Activated CD4-positive, alpha-beta T cell treated with anti-CD3 and anti-CD28 coated beads, Interleukin-10, Interleukin-2, amounts not matched to agents 100 ng/mL and 50 ng/mL, durations not matched to agents 16 hours and 8 hours (primary cell): Measurements from ENCODE around the gene CDHR5.
"Not testable (repeated sequence)": the region's sequence is repeated elsewhere in the genome, so short reads cannot be mapped to it uniquely, and the experiment has no call there.

Experiments used
- DNase-seq: peaks from one replicate; pipeline ENCODE4 v3.0.0-alpha.2; 2020

Gene CDHR5

DNA sequence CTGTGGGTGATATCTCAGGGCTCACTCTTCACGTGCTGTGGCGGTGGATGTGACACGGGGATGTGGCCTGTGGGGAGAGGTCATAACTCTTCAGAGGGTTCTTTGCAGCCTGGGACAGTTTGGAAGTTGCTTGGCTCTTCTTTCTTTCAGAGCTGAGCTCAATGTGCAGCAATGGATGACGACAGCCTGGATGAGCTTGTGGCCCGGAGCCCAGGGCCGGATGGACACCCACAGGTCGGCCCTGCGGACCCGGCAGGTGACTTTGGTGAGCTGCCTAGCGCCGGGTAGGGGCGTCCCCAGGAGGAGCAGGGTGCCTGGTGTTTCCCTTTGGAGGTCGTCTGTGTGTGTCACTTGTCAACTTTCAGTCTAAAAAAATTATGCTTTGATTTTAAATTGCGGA, 43.4 kb downstream of the CDHR5 start:
- DNase-seq: no peak

DNA sequence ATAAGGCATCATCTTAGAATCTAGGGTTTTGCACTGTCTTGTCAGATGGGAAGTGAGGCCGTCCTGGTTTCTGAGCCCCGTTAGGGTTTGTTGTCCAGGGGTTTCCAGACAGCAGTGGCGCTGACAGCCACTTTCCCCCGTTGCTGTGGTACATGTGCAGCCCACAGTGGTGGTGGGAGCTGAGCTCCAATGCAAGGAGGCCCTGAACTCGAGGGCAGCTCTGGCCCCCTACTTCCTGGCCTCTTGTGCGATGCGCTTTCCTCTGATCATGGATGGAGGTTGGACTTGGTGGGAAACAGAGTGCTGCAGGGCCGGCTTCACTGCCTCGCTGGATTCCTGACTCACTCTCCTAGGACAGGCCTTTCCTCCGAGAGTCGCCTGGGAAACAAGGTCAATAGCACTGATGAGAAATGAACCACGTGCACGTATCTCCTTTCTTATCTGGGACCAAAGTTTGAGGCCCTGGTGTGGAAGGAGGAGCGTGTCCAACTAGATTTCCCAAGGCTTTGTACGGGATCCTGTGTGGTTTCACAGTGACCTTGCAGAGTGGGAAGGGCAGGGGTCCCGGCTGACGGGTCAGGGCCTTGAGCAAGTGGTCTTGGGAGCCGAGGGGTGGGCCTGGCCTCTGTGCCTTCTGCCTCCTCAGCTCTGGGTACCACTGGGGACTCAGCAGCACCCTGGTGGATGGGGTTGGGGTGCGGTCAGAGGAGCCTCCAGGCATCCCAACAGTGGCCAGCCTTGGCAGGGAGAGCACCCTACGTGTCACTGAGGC, 44.7 kb downstream of the CDHR5 start:
- no peak for DNase-seq

DNA sequence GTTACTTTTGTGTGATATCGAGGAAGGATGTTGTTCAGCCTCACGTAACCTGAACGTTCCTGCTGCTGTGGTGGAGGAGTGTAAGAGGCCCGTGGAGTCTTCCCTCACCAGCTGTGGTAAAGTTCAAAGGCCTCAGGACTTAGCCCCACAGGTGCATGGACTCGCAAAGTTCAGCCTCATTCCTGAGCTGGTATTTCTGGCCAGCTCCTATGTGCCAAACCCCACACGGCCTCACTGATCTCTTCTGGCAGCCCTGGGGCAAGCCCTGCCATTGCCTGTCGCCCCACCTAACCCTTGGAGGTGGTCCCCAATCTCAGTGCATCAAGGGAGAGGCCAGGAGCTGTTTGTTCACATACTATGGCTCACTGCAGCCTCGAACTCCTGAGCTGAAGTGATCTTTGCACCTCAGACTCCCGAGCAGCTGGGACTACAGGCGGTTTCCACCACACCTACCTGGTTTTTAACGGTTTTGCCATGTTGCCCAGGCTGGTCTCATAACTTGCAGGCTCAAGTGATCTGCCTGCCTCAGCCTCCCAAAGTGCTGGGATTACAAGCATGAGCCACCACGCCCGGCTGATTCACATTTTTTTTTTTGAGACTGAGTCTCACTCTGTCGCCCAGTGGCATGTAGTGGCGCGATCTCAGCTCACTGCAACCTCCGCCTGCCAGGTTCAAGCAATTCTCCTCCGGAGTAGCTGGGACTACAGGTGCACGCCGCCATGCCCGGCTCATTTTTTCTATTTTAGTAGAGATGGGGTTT, 46.3 kb downstream of the CDHR5 start:
- no peak for DNase-seq

DNA sequence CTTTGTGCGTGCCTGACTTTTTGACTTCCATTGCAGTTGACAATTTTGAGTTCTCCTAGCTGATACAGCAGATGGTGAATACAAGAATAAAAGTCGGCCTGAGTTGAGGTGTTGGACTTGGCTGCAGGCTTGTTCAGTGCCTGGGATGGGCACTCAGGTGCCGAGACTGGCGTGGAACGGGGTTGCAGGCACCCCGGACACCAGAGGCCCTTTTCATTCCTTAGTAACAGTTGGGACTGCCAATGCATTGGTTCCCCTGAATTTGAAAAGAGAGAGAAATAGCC, 47.2 kb downstream of the CDHR5 start:
- no peak for DNase-seq

DNA sequence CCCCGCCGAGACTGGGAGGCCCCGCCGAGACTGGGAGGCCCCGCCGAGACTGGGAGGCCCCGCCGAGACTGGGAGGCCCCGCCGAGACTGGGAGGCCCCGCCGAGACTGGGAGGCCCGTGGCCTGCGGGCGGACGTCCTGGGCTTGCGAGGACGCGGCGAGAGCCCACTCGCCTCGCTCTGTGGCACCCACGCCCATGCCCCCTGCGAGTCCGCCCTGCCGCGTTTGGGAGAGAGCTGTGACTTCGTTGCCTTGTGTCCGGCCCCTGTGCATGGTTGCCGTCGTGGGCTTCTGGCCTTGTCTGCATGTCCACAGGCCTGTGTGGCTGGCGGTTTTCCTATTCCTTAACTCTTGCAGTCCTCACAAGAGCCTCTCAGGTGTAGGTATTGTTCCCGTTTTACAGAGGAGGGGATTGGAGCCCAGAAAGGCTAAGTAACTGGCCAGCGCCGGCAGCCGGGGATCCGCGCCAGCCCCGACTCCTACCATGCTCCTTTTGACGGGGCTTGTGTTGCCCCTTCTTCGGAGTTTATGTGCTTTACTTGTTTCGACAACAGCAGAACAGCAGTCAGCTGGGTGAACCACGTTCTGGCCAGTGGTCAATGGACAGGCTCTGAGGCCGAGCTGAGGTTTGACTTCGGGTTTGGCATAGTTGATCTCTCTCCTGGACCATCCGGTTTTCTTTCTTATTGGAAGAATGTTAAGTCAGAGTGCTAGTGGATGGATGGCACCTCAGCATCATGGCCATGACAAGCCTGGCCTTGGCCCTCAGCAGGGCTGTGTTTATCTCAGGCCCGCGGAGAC, 47.7 kb downstream of the CDHR5 start:
- no peak for DNase-seq

DNA sequence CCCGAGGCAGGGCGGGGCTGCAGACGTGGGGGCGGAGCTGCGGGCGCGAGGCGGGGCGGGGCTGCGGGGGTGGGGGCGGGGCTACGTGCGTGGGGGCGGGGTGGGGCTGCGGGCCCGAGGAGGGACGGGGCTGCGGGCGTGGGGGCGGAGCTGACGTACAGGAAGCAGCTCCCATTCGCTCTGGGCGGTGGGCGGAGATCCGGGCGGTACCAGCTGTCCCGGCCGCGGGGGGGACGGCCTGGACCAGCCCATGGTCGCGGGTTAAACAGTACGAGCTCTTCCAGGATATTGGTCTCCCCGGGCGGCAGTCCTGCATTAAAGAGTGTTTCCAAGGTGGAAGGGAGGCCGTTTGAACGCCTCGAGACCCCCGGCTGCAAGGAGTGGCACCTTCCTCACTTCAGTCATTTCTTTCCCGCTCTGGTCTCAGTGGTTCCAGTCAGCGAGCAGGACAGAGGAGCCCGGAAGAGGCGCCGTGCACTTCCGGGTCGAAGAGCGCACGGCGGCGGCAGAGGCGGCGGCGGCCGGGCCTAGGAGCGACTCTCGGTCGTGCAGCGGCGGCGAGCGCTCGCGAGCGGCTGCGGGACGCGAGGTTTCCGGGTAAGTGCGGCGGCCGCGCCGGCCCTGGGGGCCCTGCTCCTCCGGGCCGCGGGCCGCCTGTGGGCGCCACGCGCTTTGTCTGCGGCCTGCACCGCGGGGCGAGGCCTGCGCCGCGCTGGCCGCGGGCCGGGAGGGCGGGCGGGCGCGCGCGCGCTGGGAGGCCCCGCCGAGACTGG, 48.6 kb downstream of the CDHR5 start, which contains the start of gene PHRF1:
Gene PHRF1 (plus strand): TSS at position 475 of the 773 bp plus-strand sequence. CDS start 5,043 bp downstream, outside the sequence.
- peak; percentile 95 for DNase-seq

DNA sequence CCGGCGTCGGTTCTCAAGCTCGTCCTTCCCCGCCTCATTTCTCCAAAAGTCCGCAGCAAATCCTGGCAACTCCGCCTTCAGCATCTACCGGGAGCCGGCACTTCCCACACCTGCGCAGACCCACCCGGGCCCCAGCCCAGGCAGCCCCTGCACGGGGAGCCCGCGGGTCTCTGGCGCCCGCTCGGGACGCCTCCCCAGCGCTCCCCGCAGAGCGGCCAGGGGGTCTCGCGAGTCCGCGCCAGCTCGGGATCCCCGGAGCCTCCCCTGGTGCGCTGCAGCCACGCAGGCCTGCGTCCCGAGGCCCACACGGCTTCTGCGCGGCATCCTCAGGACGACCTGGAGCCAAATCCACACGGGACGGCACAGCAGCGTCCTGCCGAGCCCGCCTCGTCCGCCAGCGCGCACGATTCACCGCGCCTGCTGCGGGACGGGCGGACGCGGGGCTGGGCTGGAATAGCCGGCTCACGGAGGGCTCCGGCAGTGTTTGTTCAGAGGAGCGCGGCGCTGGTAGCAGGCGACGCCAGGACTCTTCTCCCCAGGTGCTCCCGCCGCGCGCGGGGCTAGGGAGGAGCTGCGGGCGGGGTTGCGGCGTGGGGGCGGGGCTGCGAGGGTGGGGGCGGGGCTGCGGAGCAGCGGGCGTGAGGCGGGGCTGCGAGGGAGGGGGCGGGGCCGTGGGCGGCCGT, 49.3 kb downstream of the CDHR5 start:
- DNase-seq: no peak

DNA sequence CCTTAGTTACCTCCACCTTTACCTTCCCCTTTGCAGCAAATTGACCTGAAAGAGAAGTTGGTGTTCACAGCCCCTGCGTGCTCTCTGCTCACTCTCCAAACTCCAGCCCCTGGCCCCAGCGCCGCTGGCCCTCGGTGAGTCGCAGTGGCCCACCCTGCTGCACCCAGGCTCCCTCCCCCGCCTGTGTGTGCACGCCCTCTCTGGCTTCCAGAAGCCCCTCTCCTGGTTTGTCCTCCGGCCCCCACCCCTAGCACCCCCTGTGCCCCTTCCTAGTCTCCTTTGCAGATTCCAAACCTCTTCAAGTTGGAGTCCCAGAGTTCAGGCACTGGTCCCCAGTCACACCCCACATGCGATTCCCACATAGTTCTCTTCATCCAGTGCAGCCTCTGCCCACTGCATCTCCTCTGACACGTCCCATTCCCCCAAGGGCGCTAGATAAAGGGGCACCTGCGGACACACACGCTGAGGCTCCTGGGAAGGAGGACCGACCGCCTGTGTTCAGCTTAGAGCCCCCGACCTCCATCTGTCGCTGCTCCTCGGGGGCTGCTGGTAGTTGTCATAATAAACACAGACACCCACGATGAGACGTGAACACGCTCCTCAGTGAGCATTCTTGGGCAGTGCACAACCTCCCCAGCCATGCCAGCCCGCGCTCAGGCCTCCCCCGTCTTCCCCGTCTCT, 50.0 kb downstream of the CDHR5 start:
- DNase-seq: no peak

DNA sequence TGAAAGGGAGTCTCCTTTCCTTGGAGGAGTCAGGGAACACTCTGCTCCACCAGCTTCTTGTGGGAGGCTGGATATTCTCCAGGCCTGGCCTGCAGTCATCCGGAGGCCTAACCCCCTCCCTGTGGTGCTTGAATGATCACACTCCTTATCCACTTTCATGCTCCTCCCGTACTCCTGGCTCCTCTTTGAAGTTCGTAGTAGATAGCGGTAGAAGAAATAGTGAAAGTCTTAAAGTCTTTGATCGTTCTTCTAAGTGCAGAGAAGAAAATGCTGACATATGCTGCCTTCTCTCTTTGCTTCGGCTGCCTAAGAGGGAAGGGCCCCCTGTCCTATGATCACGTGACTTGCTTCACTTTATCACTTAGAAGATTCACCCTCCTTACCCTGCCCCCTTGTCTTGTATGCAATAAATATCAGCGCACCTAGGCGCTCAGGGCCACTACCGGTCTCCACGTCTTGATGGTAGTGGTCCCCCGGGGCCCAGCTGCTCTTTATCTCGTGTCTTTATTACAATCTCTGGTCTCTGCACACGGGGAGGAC, 50.7 kb downstream of the CDHR5 start:
- DNase-seq: not testable (repeated sequence)

DNA sequence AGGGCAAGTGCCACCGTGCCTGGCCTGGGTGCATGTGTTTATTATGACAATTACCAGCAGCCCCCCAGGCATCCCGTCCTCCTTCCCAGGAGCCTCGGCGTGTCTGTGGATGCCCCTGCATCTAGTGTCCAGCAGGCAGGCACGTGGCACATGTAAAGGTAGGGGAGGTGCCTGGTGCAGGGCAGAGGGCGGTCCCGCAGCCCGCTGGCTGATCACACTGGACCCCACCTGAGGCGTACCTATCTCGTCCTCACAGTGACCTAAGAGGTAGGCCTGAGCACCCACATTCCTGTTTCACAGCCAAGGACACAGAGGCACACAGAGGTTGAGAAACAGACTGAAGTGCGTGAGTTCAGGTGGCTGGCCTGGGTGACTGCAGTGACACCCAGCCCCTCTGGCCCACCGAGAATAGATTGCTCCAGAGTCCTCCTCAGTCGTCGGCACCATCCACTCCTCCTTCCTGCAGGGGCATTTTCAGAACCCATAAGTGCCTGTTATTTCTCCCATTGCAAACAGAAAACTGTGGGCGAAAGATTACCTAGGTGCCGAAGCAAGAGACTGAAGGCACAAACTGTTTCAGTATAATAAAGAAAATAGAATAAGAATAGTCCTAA, 51.5 kb downstream of the CDHR5 start:
- no peak for DNase-seq

DNA sequence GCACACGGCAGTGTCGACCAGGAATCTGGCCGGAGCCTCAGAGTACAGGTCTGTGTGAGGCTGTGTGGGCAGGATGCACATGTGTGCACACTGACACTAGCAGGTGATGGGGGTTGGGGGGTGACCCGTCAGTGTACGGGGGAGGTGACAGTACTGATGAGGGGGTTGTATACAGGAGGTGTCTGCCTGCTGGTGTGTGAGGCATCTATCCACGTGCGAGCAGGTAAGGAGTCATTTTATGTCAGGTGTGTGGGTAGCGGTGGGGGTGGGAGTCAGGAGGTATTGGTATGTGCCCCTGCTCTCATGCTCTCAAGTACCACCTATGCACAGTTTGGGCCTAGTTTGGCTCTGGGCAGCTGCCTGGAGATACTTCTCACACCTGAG, 53.0 kb downstream of the CDHR5 start:
- DNase-seq: no peak

DNA sequence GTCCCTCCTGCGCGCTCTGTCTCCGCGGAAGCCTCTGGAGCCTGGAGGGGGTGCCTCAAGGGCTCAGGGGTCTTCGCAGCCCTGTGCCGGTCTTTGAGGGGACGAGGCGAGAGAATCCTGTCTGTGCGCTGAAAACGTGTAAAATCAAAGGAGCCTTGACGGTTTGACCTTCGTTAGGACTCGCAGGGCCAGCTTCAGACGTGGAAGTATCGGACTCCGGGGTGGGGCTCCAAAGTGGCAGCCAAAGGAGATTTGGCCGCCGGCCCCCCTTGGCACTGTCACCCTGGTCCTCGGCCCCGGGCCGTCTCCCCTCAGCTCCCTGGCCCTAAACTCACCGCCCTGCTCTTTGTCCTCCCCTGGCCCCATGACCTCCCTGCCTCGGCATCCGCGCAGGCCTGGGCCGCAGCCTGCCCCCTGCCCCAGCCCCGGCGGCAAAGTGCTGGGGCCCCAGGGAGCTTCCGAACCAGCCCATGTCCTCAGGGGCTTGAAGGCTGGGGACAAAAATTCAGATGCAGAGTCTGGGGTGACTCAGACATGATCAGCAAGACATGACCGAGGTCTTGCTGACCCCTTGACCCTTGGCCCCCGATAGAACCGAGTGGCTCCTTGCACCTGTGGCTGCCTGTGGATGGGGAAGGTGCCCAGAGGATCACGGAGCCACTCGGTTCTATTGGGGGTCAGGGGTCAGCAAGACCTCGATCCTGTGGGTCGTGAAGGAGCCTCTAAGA, 55.4 kb downstream of the CDHR5 start:
- DNase-seq: no peak

DNA sequence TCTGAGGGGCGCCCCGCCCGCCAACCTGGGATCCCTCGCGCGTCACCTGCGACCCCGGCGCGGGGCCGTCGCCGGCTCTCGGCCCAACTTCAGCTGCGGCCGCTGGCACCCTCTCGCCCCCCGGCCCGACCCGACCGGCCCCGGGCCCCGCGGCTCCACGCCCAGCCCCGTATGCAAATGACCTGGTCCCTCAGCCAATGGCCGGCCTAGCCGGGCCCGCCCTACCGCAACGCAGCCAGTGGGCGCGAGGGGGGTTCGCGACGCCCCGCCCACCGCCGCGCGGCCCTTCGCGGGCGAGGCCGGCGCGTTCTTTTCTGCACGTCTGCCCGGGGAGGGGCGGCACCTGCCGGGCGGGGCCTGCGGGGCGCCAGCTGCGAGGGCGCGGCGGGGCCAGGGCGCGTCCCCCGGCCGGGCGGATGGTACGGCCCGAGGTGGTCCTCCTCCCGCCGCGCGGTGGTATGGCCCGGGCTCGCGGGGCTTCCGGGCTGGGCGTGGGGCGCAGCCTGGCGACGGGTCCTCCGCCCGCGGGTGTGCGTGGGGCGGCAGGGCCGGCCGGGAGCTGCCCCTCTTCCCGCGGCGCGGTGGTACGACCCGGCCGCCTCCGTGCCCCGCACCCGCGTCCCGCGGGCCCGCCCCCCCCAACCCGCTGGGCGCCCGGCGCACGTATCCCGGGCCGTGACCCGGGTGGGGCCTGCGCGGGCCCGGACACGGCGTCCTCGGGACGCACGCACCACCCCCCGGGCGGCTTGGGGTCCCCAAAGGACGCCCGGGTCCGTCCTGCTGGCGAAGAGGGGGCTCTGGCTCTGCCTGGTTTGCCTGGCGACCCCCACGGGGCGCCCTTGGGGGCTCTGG, 56.2 kb downstream of the CDHR5 start:
- DNase-seq: peak; percentile 96

DNA sequence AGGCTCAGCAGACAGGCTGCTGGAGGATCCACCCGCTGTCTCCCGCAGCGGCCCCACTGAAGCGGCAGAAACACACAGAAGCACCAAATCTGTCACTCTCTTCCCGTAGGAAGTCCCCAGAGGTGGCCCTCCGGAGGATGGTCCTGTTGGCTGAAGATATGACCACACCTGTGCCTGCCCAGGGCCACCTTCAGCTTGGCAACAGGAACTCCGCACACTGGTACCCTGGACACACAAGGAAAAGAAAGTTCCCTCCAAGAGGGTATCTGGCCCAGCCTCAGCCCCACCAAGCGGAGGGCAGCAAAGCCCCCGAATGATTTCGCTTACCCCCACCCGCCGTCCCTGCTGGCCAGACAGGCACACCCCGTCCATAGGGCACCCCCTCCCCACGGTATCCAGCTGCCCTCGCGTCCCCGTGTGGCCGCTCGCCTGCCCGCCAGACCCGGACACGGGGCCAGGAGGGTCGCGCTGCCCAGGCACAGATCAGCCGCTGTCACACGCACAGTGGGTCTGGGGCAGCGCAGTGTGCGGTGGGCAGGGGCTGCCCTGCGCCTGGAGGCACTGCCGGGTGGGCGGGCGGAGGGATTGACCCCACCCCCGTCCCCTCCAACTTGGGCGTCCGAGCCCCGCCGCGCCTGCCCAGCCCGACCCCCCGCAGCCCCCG, 57.0 kb downstream of the CDHR5 start:
- no peak for DNase-seq

DNA sequence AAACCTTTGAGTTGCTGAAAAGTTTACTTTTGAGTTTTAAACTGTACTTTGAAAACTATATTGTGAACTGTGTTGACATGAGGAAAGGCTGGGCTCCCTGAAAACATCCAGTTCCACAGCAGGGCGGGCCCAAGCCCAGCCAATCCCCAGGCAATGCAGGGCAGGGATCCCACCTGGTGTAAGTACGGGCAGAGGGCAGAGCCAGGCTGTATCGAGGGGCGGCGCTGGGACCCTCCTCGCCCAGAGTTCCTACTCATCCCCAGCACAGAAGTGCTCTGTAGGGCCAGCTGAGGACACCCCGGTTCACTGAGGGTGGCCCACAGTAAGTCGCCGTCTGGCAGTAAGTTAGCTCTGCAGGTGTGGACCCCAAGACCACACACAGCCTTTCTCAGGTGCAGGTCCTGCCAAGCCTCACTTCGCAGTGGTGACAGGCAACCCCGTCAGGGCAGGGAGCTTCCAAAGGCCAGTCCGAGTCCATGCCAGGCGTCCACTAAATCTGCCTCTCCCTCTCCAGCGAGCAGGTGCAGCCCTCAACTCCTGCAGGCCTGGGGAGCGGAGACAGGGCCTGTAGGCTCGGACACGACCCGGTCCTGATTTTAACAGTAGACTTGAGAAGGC, 57.6 kb downstream of the CDHR5 start:
- DNase-seq: no peak
